Endothelial cell of umbilical vein (primary cell): Measurements from ENCODE around the gene MDM1. TPM values are rescaled to one million over a fixed set of nuclear protein-coding genes. Genes with fewer than 3 reads are reported as not detected.

Source experiments
- BruUV-seq: library from RNA; stranded (reverse); fragments of 400-500 nt; replicated peaks from 2 replicates; lab custom pipeline; 2021; lab: Mats Ljungman, UMichigan
- CTCF ChIA-PET: fragments of 300-600, 350-600 bp; sonication (Branson Sonifier 250); formaldehyde crosslinking; loops from one replicate; lab custom pipeline; 2021; ENCODE audit warnings: antibody characterized with exemption, inconsistent platforms; lab: Charles Lee
- POLR2A ChIA-PET: fragments of 300-600, 350-600 bp; sonication (Branson Sonifier 250); formaldehyde crosslinking; loops from one replicate; lab custom pipeline; 2021; ENCODE audit warnings: antibody characterized with exemption, inconsistent platforms; lab: Charles Lee
- DNase-seq: peaks from one replicate; pipeline ENCODE4 v3.0.0-alpha.2; 2011; ENCODE audit warnings: low read depth, low spot score
- FAIRE-seq: peaks from 2 replicates; lab custom pipeline; 2011; peaks lifted over from hg19 to GRCh38; lab: Jason Lieb, UNC
- H2AFZ ChIP-seq: 2 replicates; pipeline ENCODE4 v1.6.0; 2012; ENCODE audit warnings: low read depth, low read length, control low read depth, inconsistent platforms
- H3K27ac ChIP-seq: 2 replicates; pipeline ENCODE4 v1.5.1; 2011; ENCODE audit warnings: low read depth, mild to moderate bottlenecking, control low read depth, low read length, moderate library complexity; ENCODE audit not compliant: insufficient read depth
- H3K27me3 ChIP-seq, 2 experiments: 2 replicates each; pipeline versions ENCODE4 v1.6.0 to v1.6.1; 2011; ENCODE audit warnings: low read length in 2 of 2, mixed read lengths in 1 of 2; ENCODE audit not compliant: control insufficient read depth in 2 of 2, insufficient read depth in 2 of 2
- H3K36me3 ChIP-seq, 2 experiments: 2 replicates in 1 of 2; 3 replicates in 1 of 2; pipeline ENCODE4 v1.5.1; 2011; ENCODE audit warnings: low read length in 2 of 2, mild to moderate bottlenecking in 1 of 2, moderate library complexity in 1 of 2; ENCODE audit not compliant: control insufficient read depth in 2 of 2, insufficient read depth in 2 of 2; ENCODE audit errors: extremely low read depth in 1 of 2
- H3K4me1 ChIP-seq: 3 replicates; pipeline ENCODE4 v1.5.1; 2011; ENCODE audit warnings: mild to moderate bottlenecking, low read length; ENCODE audit not compliant: control insufficient read depth, insufficient read depth; ENCODE audit errors: extremely low read depth
- H3K4me2 ChIP-seq: 2 replicates; pipeline ENCODE4 v1.6.1; 2011; ENCODE audit warnings: low read length, control low read depth, mixed read lengths; ENCODE audit not compliant: insufficient read depth
- H3K4me3 ChIP-seq, 3 experiments: fragments of 200-600 bp in 1 of 3; sonication (generic), shearing (Covaris generic) in 1 of 3; replicated peaks in 1 of 3; 2 replicates each; pipeline ENCODE4 v1.5.1; 2011 to 2016; ENCODE audit warnings: control low read depth in 3 of 3, low read length in 3 of 3, mild to moderate bottlenecking in 2 of 3, inconsistent platforms in 1 of 3, low read depth in 1 of 3, moderate library complexity in 1 of 3; ENCODE audit not compliant: insufficient read depth in 1 of 3
- H3K79me2 ChIP-seq: 2 replicates; pipeline ENCODE4 v1.6.0; 2012; ENCODE audit warnings: low read length, inconsistent platforms; ENCODE audit not compliant: control insufficient read depth, insufficient read depth
- H3K9ac ChIP-seq: replicated peaks from 2 replicates; pipeline ENCODE3; 2011; ENCODE audit warnings: low read length, control low read depth; ENCODE audit not compliant: insufficient read depth; ENCODE audit errors: extremely low read depth
- H3K9me1 ChIP-seq: replicated peaks from 3 replicates; pipeline ENCODE4 v1.6.0; 2011; ENCODE audit warnings: mild to moderate bottlenecking, low read length; ENCODE audit not compliant: control insufficient read depth, insufficient read depth; ENCODE audit errors: extremely low read depth
- H3K9me3 ChIP-seq: replicated peaks from 2 replicates; pipeline ENCODE4 v1.5.1; 2012; ENCODE audit warnings: low read length, inconsistent platforms; ENCODE audit not compliant: control insufficient read depth, insufficient read depth
- H4K20me1 ChIP-seq: replicated peaks from 2 replicates; pipeline ENCODE3; 2011; ENCODE audit warnings: mild to moderate bottlenecking, low read length; ENCODE audit not compliant: control insufficient read depth, insufficient read depth; ENCODE audit errors: extremely low read depth
- CTCF ChIP-seq, 2 donors: IDR thresholded peaks; 1 replicate in 1 of 2; 2 replicates in 1 of 2; pipeline ENCODE4 v1.5.1; 2011; ENCODE audit warnings: low read length in 2 of 2, mild to moderate bottlenecking in 2 of 2, moderate library complexity in 2 of 2, control low read depth in 1 of 2, inconsistent platforms in 1 of 2, low read depth in 1 of 2; ENCODE audit not compliant: insufficient read depth in 1 of 2; ENCODE audit errors: extremely low read depth in 1 of 2
- EZH2 ChIP-seq: IDR thresholded peaks from 2 replicates; pipeline ENCODE4 v1.6.1; 2012; ENCODE audit warnings: borderline replicate concordance, low read depth, mild to moderate bottlenecking, moderate library complexity, low read length, inconsistent platforms; ENCODE audit not compliant: severe bottlenecking
- FOS ChIP-seq: IDR thresholded peaks from 2 replicates; pipeline ENCODE4 v1.6.1; 2011; ENCODE audit warnings: mild to moderate bottlenecking, low read length, moderate library complexity, borderline replicate concordance; ENCODE audit not compliant: insufficient read depth
- JUN ChIP-seq: IDR thresholded peaks from 2 replicates; pipeline ENCODE4 v1.6.1; 2011; ENCODE audit warnings: borderline replicate concordance, low read depth; ENCODE audit not compliant: insufficient read length, insufficient read depth
- MAX ChIP-seq: IDR thresholded peaks from 2 replicates; pipeline ENCODE4 v1.6.1; 2011; ENCODE audit not compliant: insufficient read depth, insufficient read length
- POLR2A ChIP-seq: IDR thresholded peaks from 2 replicates; pipeline ENCODE4 v1.6.1; 2012; ENCODE audit warnings: low read depth, mild to moderate bottlenecking, control low read depth, low read length
- dilution Hi-C: fragments of 300-500 bp; cut with MboI; formaldehyde crosslinking; loops from one replicate; pipeline ENCODE4 v1.15.0; 2019; ENCODE audit warnings: low sequenced_read_pairs; ENCODE audit not compliant: extremely low pct_ligation_motif_present
- intact Hi-C: fragments of 100-400 bp; cut with micrococcal nuclease; formaldehyde crosslinking; loops from one replicate; pipeline ENCODE4 v1.10.0; 2022
- polyA plus RNA-seq, 4 experiments: library from polyadenylated mRNA; depleted of rRNA in 3 of 4; stranded (reverse) in 3 of 4; unstranded in 1 of 4; fragments of >200 nt; gene quantifications; 2 replicates each; pipeline versions ENCODE4 v1.2.1 to v1.2.3, GENCODE V29; 2011 to 2012; ENCODE audit warnings: missing spikeins in 1 of 4
- total RNA-seq: library from RNA; stranded (reverse); gene quantifications from 2 replicates; pipeline ENCODE4 v1.2.3, GENCODE V29; 2021

Gene MDM1
- total and polyA plus RNA-seq, 2 donors (not counting 3 experiments of a cell fraction or from before 2014, with no cell fraction given), result 4.3 to 12.5 TPM

DNA sequence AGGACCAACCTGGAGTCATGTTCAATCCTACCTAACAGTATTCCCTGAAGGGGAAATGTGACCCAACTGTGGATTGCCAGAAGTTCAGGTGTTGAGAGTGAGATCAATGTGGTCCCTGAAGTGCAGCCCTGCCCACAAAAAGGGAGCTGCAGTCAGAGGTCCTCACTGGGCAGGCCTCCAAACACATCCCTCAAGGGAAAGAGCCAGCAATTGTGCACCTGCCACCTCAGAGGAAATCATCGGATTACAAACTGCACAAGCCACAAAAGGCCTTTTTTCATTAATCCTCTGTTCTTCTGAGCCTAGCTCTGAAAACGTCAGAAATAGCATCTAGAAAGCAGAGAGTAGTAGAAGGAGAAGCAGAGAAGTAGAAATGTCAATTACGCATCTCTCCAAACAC is 10.8 kb upstream of the MDM1 start:
- Histone ChIP-seq H2AFZ (no peak overlapping the region), H3K4me1 (no peaks in the 10 kb centered on the region), H3K9me1 (no peaks in the 10 kb centered on the region), H3K27me3 (peaks cover 38 to 47% of the 10 kb centered on the region in 2 experiments), H3K9ac (no peak overlapping the region), H3K27ac (no peak overlapping the region), H3K36me3 (no peaks in the 10 kb centered on the region), H3K4me2 (no peak overlapping the region), H3K79me2 (no peaks in the 10 kb centered on the region), H4K20me1 (no peaks in the 10 kb centered on the region), H3K4me3 (no peak overlapping the region), H3K9me3 (no peaks in the 10 kb centered on the region)
- intact Hi-C loops (no loop called here), dilution Hi-C loops (no loop called here)
- TF ChIP-seq POLR2A (no peak), MAX (no peak), EZH2 (no peak), FOS (no peak), CTCF (IDR thresholded peaks at IDR 0.05; ENCODE audit: extremely low read depth in 1 of 2, insufficient read depth in 1 of 2, low read depth in 1 of 2, low read length in 2 of 2) (no peak), JUN (no peak)
- no TSS peak for BruUV-seq
- POLR2A ChIA-PET, result no interaction called here
- DNase-seq (no peak), FAIRE-seq (no peak)
- CTCF ChIA-PET, result interaction anchor here (0.6 kb wide), 1 partner anchor 219 kb away, joined by 3 read pairs; no protein-coding TSS in a partner anchor
